HG03159 (cell line): Measurements from ENCODE around the gene ECE2.
A peak's percentile ranks its signal among the peaks of the same experiment; 100 is the strongest.
"Not testable (repeated sequence)": the region's sequence is repeated elsewhere in the genome, so short reads cannot be mapped to it uniquely, and the experiment has no call there.

Source experiments
- ATAC-seq: cut with Tn5 transposase; IDR thresholded peaks from one replicate; pipeline ENCODE4 v1.9.1; 2021; ENCODE audit warnings: mild to moderate bottlenecking, moderate library complexity; ENCODE audit not compliant: unreplicated experiment

Gene ECE2

GRCh38 chr3:184335291-184335660, 59.5 kb downstream of the ECE2 start:
- peak; percentile 5 for ATAC-seq

GRCh38 chr3:184335661-184336546, 60.1 kb downstream of the ECE2 start:
- peak; percentile 83 for ATAC-seq

- no peak for ATAC-seq
Measured at GRCh38 chr3:184336547-184337398, 61.0 kb downstream of the ECE2 start.

GRCh38 chr3:184337399-184337714, 61.5 kb downstream of the ECE2 start, which contains the start of gene FAM131A:
TSS of gene FAM131A (plus strand) at chr3:184337600. CDS start at chr3:184337631, 31 bp downstream.
- no peak for ATAC-seq

- no peak for ATAC-seq
Measured at GRCh38 chr3:184337981-184338380, 62.2 kb downstream of the ECE2 start.

- ATAC-seq = no peak
Measured at GRCh38 chr3:184338511-184338945, 62.7 kb downstream of the ECE2 start.

- ATAC-seq = no peak
Measured at GRCh38 chr3:184339001-184339400, 63.2 kb downstream of the ECE2 start.

GRCh38 chr3:184339451-184340135, 63.8 kb downstream of the ECE2 start:
- not testable (repeated sequence) for ATAC-seq

GRCh38 chr3:184341925-184342324, 66.1 kb downstream of the ECE2 start:
- no peak for ATAC-seq
